Islet of Langerhans (tissue), 1 donor: ENCODE data around the gene NEDD4L.

ENCODE experiments used
- FAIRE-seq: peaks from one replicate; lab custom pipeline; 2011; peaks lifted over from hg19 to GRCh38; lab: Jason Lieb, UNC

The NEDD4L gene

GRCh38 chr18:58186258-58186948 is 142.4 kb downstream of the NEDD4L start:
- peak; percentile 88 for FAIRE-seq

- no peak for FAIRE-seq
These were observed 143.6 kb downstream of the NEDD4L start for GRCh38 chr18:58187674-58188073.

- no peak for FAIRE-seq
These were observed 145.0 kb downstream of the NEDD4L start for GRCh38 chr18:58188996-58189395.

- no peak for FAIRE-seq
These were observed 147.0 kb downstream of the NEDD4L start for GRCh38 chr18:58190842-58191530.

- no peak for FAIRE-seq
These were observed 147.6 kb downstream of the NEDD4L start for GRCh38 chr18:58191626-58192025.

GRCh38 chr18:58192519-58192918 is 148.5 kb downstream of the NEDD4L start:
- no peak for FAIRE-seq

- no peak for FAIRE-seq
These were observed 150.0 kb downstream of the NEDD4L start for GRCh38 chr18:58194028-58194427.

GRCh38 chr18:58195278-58195765 is 151.3 kb downstream of the NEDD4L start:
- FAIRE-seq: no peak

GRCh38 chr18:58196164-58196563 is 152.1 kb downstream of the NEDD4L start:
- FAIRE-seq: no peak

- no peak for FAIRE-seq
These were observed 153.2 kb downstream of the NEDD4L start for GRCh38 chr18:58196881-58197872.

GRCh38 chr18:58201268-58201667 is 157.2 kb downstream of the NEDD4L start:
- FAIRE-seq: no peak

GRCh38 chr18:58201733-58202730 is 158.0 kb downstream of the NEDD4L start:
- no peak for FAIRE-seq

GRCh38 chr18:58204776-58205442 is 160.9 kb downstream of the NEDD4L start:
- no peak for FAIRE-seq

GRCh38 chr18:58205443-58206160 is 161.6 kb downstream of the NEDD4L start:
- no peak for FAIRE-seq

GRCh38 chr18:58207520-58208152 is 163.6 kb downstream of the NEDD4L start:
- no peak for FAIRE-seq

GRCh38 chr18:58208207-58208932 is 164.3 kb downstream of the NEDD4L start:
- peak; percentile 49 for FAIRE-seq

GRCh38 chr18:58209326-58209725 is 165.3 kb downstream of the NEDD4L start:
- no peak for FAIRE-seq

GRCh38 chr18:58211510-58211909 is 167.5 kb downstream of the NEDD4L start:
- no peak for FAIRE-seq

GRCh38 chr18:58212274-58212673 is 168.2 kb downstream of the NEDD4L start:
- no peak for FAIRE-seq
